ENCODE results near the gene SORBS1. TPM values are rescaled to one million over a fixed set of nuclear protein-coding genes. Genes with fewer than 3 reads are reported as not detected.

Gene SORBS1
- total RNA-seq, 6 experiments from 2014 or later = 0.05 to 0.26 (median 0.18) TPM

GRCh38 chr10:95602382-95602781 is 41.2 kb upstream of the SORBS1 start:
- peaks cover 5% of the 10 kb centered on the region for H3K36me3 Mint-ChIP-seq (ENCODE audit: low read depth)
- H3K27ac Mint-ChIP-seq = no peak overlapping the region
- peaks cover 2% of the 10 kb centered on the region for H3K27me3 Mint-ChIP-seq (ENCODE audit: insufficient read depth)
- no peaks in the 10 kb centered on the region for H3K9me3 Mint-ChIP-seq
- no peaks in the 10 kb centered on the region for H3K4me1 Mint-ChIP-seq (ENCODE audit: low read depth)
- H3K4me3 Mint-ChIP-seq = no peak overlapping the region
- TF ChIP-seq, protein P1, sequence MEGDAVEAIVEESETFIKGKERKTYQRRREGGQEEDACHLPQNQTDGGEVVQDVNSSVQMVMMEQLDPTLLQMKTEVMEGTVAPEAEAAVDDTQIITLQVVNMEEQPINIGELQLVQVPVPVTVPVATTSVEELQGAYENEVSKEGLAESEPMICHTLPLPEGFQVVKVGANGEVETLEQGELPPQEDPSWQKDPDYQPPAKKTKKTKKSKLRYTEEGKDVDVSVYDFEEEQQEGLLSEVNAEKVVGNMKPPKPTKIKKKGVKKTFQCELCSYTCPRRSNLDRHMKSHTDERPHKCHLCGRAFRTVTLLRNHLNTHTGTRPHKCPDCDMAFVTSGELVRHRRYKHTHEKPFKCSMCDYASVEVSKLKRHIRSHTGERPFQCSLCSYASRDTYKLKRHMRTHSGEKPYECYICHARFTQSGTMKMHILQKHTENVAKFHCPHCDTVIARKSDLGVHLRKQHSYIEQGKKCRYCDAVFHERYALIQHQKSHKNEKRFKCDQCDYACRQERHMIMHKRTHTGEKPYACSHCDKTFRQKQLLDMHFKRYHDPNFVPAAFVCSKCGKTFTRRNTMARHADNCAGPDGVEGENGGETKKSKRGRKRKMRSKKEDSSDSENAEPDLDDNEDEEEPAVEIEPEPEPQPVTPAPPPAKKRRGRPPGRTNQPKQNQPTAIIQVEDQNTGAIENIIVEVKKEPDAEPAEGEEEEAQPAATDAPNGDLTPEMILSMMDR (IDR thresholded peaks at IDR 0.05) = no peak
- DNase-seq = no peak

DNA sequence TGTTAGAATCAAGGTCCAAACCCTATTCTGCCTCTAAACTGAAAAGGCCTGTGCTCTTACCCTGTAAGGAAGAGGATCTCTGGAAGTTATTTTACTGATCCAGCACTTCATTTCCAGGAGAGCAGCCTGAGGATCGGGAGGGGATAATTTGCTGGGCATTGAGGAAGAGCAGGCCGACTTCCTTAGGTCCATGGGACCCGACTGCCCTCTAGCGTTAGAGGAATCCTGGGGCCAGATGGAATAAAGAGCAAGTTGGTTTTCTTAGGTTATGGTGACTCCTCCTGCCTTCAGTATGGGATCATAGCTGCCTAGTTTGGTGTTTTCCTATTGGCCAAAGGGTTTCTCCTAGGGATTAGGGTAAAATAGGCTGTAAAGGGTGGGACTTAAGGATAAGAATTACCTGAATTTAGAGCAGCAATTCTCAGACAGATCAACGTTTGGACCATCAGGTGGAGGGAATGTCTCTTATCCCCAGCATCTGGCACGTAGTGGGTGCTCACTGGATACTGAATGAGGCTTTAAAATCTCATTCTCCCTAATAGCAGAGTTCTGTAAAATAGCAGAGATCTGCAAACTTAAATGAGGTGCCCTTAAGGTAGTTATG is 40.0 kb upstream of the SORBS1 start:
- H3K4me1 Mint-ChIP-seq (ENCODE audit: low read depth) = no peaks in the 10 kb centered on the region
- peaks cover 4% of the 10 kb centered on the region; the same call in 1 of the 2 replicates for H3K36me3 Mint-ChIP-seq (ENCODE audit: low read depth)
- peaks cover 2% of the 10 kb centered on the region for H3K27me3 Mint-ChIP-seq (ENCODE audit: insufficient read depth)
- no peak overlapping the region for H3K27ac Mint-ChIP-seq
- no peak overlapping the region for H3K4me3 Mint-ChIP-seq
- peak; percentile 82 for DNase-seq
- no peaks in the 10 kb centered on the region for H3K9me3 Mint-ChIP-seq
- TF ChIP-seq, protein P1 (IDR thresholded peaks at IDR 0.05) = peak; percentile 92

- Mint-ChIP-seq H3K36me3 (ENCODE audit: low read depth) (peaks cover 3% of the 10 kb centered on the region; the same call in 1 of the 2 replicates), H3K9me3 (no peaks in the 10 kb centered on the region), H3K4me3 (no peak overlapping the region), H3K27ac (no peak overlapping the region), H3K4me1 (ENCODE audit: low read depth) (no peaks in the 10 kb centered on the region), H3K27me3 (ENCODE audit: insufficient read depth) (no peaks in the 10 kb centered on the region; the same call in none of the 2 replicates)
- TF ChIP-seq, protein P1 (IDR thresholded peaks at IDR 0.05) = no peak
- no peak for DNase-seq
Measured at GRCh38 chr10:95600158-95600557, 39.0 kb upstream of the SORBS1 start.

- TF ChIP-seq, protein P1 (IDR thresholded peaks at IDR 0.05) = no peak
- Mint-ChIP-seq H3K27ac (no peak overlapping the region), H3K9me3 (no peaks in the 10 kb centered on the region), H3K36me3 (ENCODE audit: low read depth) (no peaks in the 10 kb centered on the region), H3K4me1 (ENCODE audit: low read depth) (no peaks in the 10 kb centered on the region), H3K4me3 (no peak overlapping the region), H3K27me3 (ENCODE audit: insufficient read depth) (no peaks in the 10 kb centered on the region; the same call in none of the 2 replicates)
- no peak for DNase-seq
Measured at GRCh38 chr10:95597788-95598187, 36.6 kb upstream of the SORBS1 start.

- H3K9me3 Mint-ChIP-seq = no peaks in the 10 kb centered on the region
- TF ChIP-seq, protein P1 (IDR thresholded peaks at IDR 0.05) = no peak
Measured at GRCh38 chr10:95588025-95588424, 26.9 kb upstream of the SORBS1 start.

More at GRCh38 chr10:95588025-95588424, 26.9 kb upstream of the SORBS1 start:
- Mint-ChIP-seq H3K4me1 (ENCODE audit: low read depth) (no peaks in the 10 kb centered on the region), H3K4me3 (no peak overlapping the region), H3K36me3 (ENCODE audit: low read depth) (no peaks in the 10 kb centered on the region), H3K27ac (no peak overlapping the region), H3K27me3 (ENCODE audit: insufficient read depth) (peaks cover 3% of the 10 kb centered on the region)
- no peak for DNase-seq

Data from HFFc6 (cell line).